ENCODE measurements around the gene GHITM.

- TF ChIP-seq CTCF (IDR thresholded peaks at IDR 0.05; ENCODE audit: control extremely low read depth in 1 of 3, insufficient read depth in 1 of 3, low read depth in 1 of 3, low read length in 3 of 3) (no peak), EZH2 (IDR thresholded peaks at IDR 0.05; ENCODE audit: low read depth, low read length, severe bottlenecking) (no peak), RFX5 (IDR thresholded peaks at IDR 0.05; ENCODE audit: borderline replicate concordance, low read depth, low read length) (no peak), POLR2A (IDR thresholded peaks at IDR 0.05; ENCODE audit: control extremely low read depth in 1 of 2, low read depth in 2 of 2, low read length in 2 of 2) (no peak), EP300 (IDR thresholded peaks at IDR 0.05; ENCODE audit: borderline replicate concordance in 1 of 2, low read depth in 2 of 2, low read length in 2 of 2) (no peak), TAF1 (IDR thresholded peaks at IDR 0.05; ENCODE audit: low read depth, low read length) (no peak), TEAD4 (IDR thresholded peaks at IDR 0.05; ENCODE audit: low read depth, low read length) (no peak), MAFK (IDR thresholded peaks at IDR 0.05; ENCODE audit: low read depth, low read length) (no peak), HDAC6 (IDR thresholded peaks at IDR 0.05; ENCODE audit: low read depth, low read length) (no peak), NRF1 (IDR thresholded peaks at IDR 0.05; ENCODE audit: low read depth, low read length) (no peak), ASH2L (IDR thresholded peaks at IDR 0.05; ENCODE audit: low read length) (no peak), YY1 (IDR thresholded peaks at IDR 0.05; ENCODE audit: low read depth, low read length) (no peak), ATF3 (IDR thresholded peaks at IDR 0.05; ENCODE audit: insufficient read depth, low read depth, low read length) (no peak)
These were observed 19.2 kb downstream of the GHITM start for GRCh38 chr10:84158550-84158949.

Data from H1 (cell line).